ENCODE measurements around the gene GBGT1. TPM values are rescaled to one million over a fixed set of nuclear protein-coding genes. Genes with fewer than 3 reads are reported as not detected.
A peak's percentile ranks its signal among the peaks of the same experiment; 100 is the strongest.

The GBGT1 gene
- total and polyA plus RNA-seq, 5 donors from 2014 or later, result 0.67 to 1.6 (median 1.5) TPM; not detected in 2

GRCh38 chr9:133158695-133159094 is 5.0 kb downstream of the GBGT1 start:
- Histone ChIP-seq H3K9me3 (ENCODE audit: control insufficient read depth in 2 of 2, low read length in 2 of 2) (no peaks in the 10 kb centered on the region), H3K36me3 (ENCODE audit: control insufficient read depth, insufficient read depth, low read length) (no peaks in the 10 kb centered on the region), H3K27ac (ENCODE audit: insufficient read depth, low read length, poor library complexity, severe bottlenecking) (no peak overlapping the region), H3K4me3 (ENCODE audit: low read depth, low read length) (no peak overlapping the region), H3K27me3 (ENCODE audit: control insufficient read depth, insufficient read depth, low read length) (no peaks in the 10 kb centered on the region), H3K4me1 (ENCODE audit: control insufficient read depth, insufficient read depth, low read length, poor library complexity, severe bottlenecking) (peaks cover 7% of the 10 kb centered on the region)
- Mint-ChIP-seq H3K4me1 (peaks cover 0 to 11% (median 4%) of the 10 kb centered on the region in 4 donors), H3K36me3 (no peaks in the 10 kb centered on the region), H3K4me3 (no peak overlapping the region), H3K9me3 (peaks cover 0 to 2% (median 0%) of the 10 kb centered on the region in 7 donors), H3K27me3 (peaks cover 5% of the 10 kb centered on the region), H3K27ac (no peak overlapping the region)
- DNase-seq (no peak), ATAC-seq (ENCODE audit: low read depth in 2 of 2) (no peak)

- Mint-ChIP-seq H3K27me3 (no peaks in the 10 kb centered on the region), H3K4me3 (peak overlapping the region in 1 of 4 donors; percentile 35), H3K4me1 (no peaks in the 10 kb centered on the region), H3K27ac (no peak overlapping the region), H3K9me3 (no peaks in the 10 kb centered on the region), H3K36me3 (no peaks in the 10 kb centered on the region)
- no peak for DNase-seq
- no peaks in the 10 kb centered on the region for H3K4me1 ChIP-seq (ENCODE audit: control insufficient read depth, insufficient read depth, low read length, poor library complexity, severe bottlenecking)
- ATAC-seq (ENCODE audit: low read depth in 2 of 2), result no peak
- H3K27me3 ChIP-seq (ENCODE audit: control insufficient read depth, insufficient read depth, low read length), result no peaks in the 10 kb centered on the region
- no peak overlapping the region for H3K4me3 ChIP-seq (ENCODE audit: low read depth, low read length)
- no peak overlapping the region for H3K27ac ChIP-seq (ENCODE audit: insufficient read depth, low read length, poor library complexity, severe bottlenecking)
- no peaks in the 10 kb centered on the region for H3K9me3 ChIP-seq (ENCODE audit: control insufficient read depth in 2 of 2, low read length in 2 of 2)
- no peaks in the 10 kb centered on the region for H3K36me3 ChIP-seq (ENCODE audit: control insufficient read depth, insufficient read depth, low read length)
These were observed 8.6 kb downstream of the GBGT1 start for GRCh38 chr9:133155156-133155555.

GRCh38 chr9:133154097-133154989 is 9.4 kb downstream of the GBGT1 start:
- no peaks in the 10 kb centered on the region for H3K36me3 Mint-ChIP-seq
- H3K27me3 Mint-ChIP-seq, result no peaks in the 10 kb centered on the region
- no peak overlapping the region for H3K27ac ChIP-seq (ENCODE audit: insufficient read depth, low read length, poor library complexity, severe bottlenecking)
- DNase-seq (no peak), ATAC-seq (ENCODE audit: low read depth in 2 of 2) (no peak)
- no peaks in the 10 kb centered on the region for H3K9me3 Mint-ChIP-seq
- no peak overlapping the region for H3K4me3 Mint-ChIP-seq
- no peaks in the 10 kb centered on the region for H3K36me3 ChIP-seq (ENCODE audit: control insufficient read depth, insufficient read depth, low read length)
- no peaks in the 10 kb centered on the region for H3K9me3 ChIP-seq (ENCODE audit: control insufficient read depth in 2 of 2, low read length in 2 of 2)
- no peak overlapping the region for H3K4me3 ChIP-seq (ENCODE audit: low read depth, low read length)
- H3K27me3 ChIP-seq (ENCODE audit: control insufficient read depth, insufficient read depth, low read length), result no peaks in the 10 kb centered on the region
- H3K4me1 ChIP-seq (ENCODE audit: control insufficient read depth, insufficient read depth, low read length, poor library complexity, severe bottlenecking), result peaks cover 5% of the 10 kb centered on the region
- H3K4me1 Mint-ChIP-seq, result peaks cover 0 to 3% (median 0%) of the 10 kb centered on the region in 4 donors
- H3K27ac Mint-ChIP-seq, result peak overlapping the region in 1 of 3 donors; percentile 75

- ATAC-seq (ENCODE audit: low read depth in 2 of 2), result no peak
- no peak overlapping the region for H3K4me3 Mint-ChIP-seq
- H3K36me3 Mint-ChIP-seq, result no peaks in the 10 kb centered on the region
- no peak overlapping the region for H3K27ac Mint-ChIP-seq
- no peaks in the 10 kb centered on the region for H3K9me3 ChIP-seq (ENCODE audit: control insufficient read depth in 2 of 2, low read length in 2 of 2)
- no peaks in the 10 kb centered on the region for H3K36me3 ChIP-seq (ENCODE audit: control insufficient read depth, insufficient read depth, low read length)
- peaks cover 8% of the 10 kb centered on the region for H3K4me1 ChIP-seq (ENCODE audit: control insufficient read depth, insufficient read depth, low read length, poor library complexity, severe bottlenecking)
- H3K27me3 ChIP-seq (ENCODE audit: control insufficient read depth, insufficient read depth, low read length), result no peaks in the 10 kb centered on the region
- no peaks in the 10 kb centered on the region for H3K9me3 Mint-ChIP-seq
- DNase-seq, result no peak
- peaks cover 0 to 3% (median 0%) of the 10 kb centered on the region in 4 donors for H3K4me1 Mint-ChIP-seq
- H3K4me3 ChIP-seq (ENCODE audit: low read depth, low read length), result no peak overlapping the region
- H3K27me3 Mint-ChIP-seq, result no peaks in the 10 kb centered on the region
- no peak overlapping the region for H3K27ac ChIP-seq (ENCODE audit: insufficient read depth, low read length, poor library complexity, severe bottlenecking)
These were observed 10.3 kb downstream of the GBGT1 start for GRCh38 chr9:133153227-133154096.

- Histone ChIP-seq H3K36me3 (ENCODE audit: control insufficient read depth, insufficient read depth, low read length) (no peaks in the 10 kb centered on the region), H3K4me3 (ENCODE audit: low read depth, low read length) (no peak overlapping the region), H3K27me3 (ENCODE audit: control insufficient read depth, insufficient read depth, low read length) (no peaks in the 10 kb centered on the region), H3K9me3 (ENCODE audit: control insufficient read depth in 2 of 2, low read length in 2 of 2) (no peaks in the 10 kb centered on the region), H3K27ac (ENCODE audit: insufficient read depth, low read length, poor library complexity, severe bottlenecking) (no peak overlapping the region), H3K4me1 (ENCODE audit: control insufficient read depth, insufficient read depth, low read length, poor library complexity, severe bottlenecking) (peaks cover 24% of the 10 kb centered on the region)
- Mint-ChIP-seq H3K27ac (peak overlapping the region in 1 of 3 donors; percentile 60), H3K4me1 (peaks cover 0 to 19% (median 7%) of the 10 kb centered on the region in 4 donors), H3K36me3 (no peaks in the 10 kb centered on the region), H3K9me3 (no peaks in the 10 kb centered on the region), H3K27me3 (no peaks in the 10 kb centered on the region), H3K4me3 (peak overlapping the region in 3 of 4 donors; percentile 41 to 81 (median 73))
- ATAC-seq (ENCODE audit: low read depth in 2 of 2), result no peak
- DNase-seq, result no peak
These were observed 11.9 kb downstream of the GBGT1 start for GRCh38 chr9:133151601-133152525.

- DNase-seq (no peak), ATAC-seq (ENCODE audit: low read depth in 2 of 2) (no peak)
- Mint-ChIP-seq H3K36me3 (no peaks in the 10 kb centered on the region), H3K27ac (peak overlapping the region in 2 of 3 donors; percentile 60 to 75), H3K4me1 (peaks cover 0 to 25% (median 8%) of the 10 kb centered on the region in 4 donors), H3K27me3 (no peaks in the 10 kb centered on the region), H3K9me3 (no peaks in the 10 kb centered on the region), H3K4me3 (peak overlapping the region; percentile 70 to 83 (median 78))
- Histone ChIP-seq H3K36me3 (ENCODE audit: control insufficient read depth, insufficient read depth, low read length) (no peaks in the 10 kb centered on the region), H3K27me3 (ENCODE audit: control insufficient read depth, insufficient read depth, low read length) (no peaks in the 10 kb centered on the region), H3K9me3 (ENCODE audit: control insufficient read depth in 2 of 2, low read length in 2 of 2) (no peaks in the 10 kb centered on the region), H3K27ac (ENCODE audit: insufficient read depth, low read length, poor library complexity, severe bottlenecking) (no peak overlapping the region), H3K4me3 (ENCODE audit: low read depth, low read length) (no peak overlapping the region), H3K4me1 (ENCODE audit: control insufficient read depth, insufficient read depth, low read length, poor library complexity, severe bottlenecking) (peaks cover 30% of the 10 kb centered on the region)
These were observed 12.7 kb downstream of the GBGT1 start for GRCh38 chr9:133151041-133151440.
